Measurements from ENCODE around the gene UPP2.

Gene UPP2

DNA sequence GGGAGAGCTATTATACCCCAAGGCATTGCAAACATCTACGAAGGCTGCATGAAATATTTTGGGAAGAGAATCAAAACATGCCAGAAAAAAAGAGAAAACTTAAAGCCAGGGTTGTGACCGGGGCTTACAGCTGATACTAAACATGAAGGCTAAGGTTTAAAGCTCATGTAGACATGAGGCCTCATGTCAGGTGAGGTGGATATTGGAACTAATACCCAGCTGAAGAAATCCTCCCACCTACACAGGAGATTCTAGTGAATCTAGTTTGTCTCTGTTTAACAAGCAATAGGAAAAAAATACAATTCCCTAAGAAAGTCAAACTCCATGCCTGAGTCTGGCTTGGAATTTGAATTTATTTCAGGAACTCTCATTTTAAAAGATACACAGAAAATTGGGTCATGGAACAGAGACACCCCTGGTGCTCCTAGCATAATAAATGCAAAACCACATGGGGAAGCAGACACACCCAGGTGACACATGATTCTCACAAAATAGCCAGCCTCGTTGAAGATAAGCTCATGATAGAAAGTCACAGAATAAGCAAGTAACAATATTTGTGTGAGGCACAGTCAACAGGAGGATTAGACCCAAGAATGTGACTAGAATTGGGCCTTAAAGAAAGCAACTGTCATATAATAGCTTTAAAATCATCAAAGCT, 42.2 kb downstream of the UPP2 start:
- H4K5ac ChIP-seq (ENCODE audit: low read length) = no peak overlapping the region
- no peak overlapping the region for H2BK120ac ChIP-seq (ENCODE audit: low read depth, low read length)
- no peak overlapping the region for H3K9ac ChIP-seq (ENCODE audit: low read length)
- H3K79me1 ChIP-seq (ENCODE audit: low read length) = no peaks in the 10 kb centered on the region
- no peak overlapping the region for H2AK5ac ChIP-seq (ENCODE audit: low read length)
- H3K18ac ChIP-seq (ENCODE audit: low read length) = no peak overlapping the region
- H2BK5ac ChIP-seq (ENCODE audit: low read length) = no peak overlapping the region
- no peaks in the 10 kb centered on the region for H3K36me3 ChIP-seq (ENCODE audit: control insufficient read depth, insufficient read depth, low read length)
- H3K27me3 ChIP-seq (ENCODE audit: insufficient read depth, low read length, poor library complexity) = no peaks in the 10 kb centered on the region
- WGBS (ENCODE audit: extremely low coverage, insufficient coverage, low lambda C conversion rate) = no CpG with 5 or more reads among the region's 3 CpGs
- no peak overlapping the region for H3K4ac ChIP-seq (ENCODE audit: low read depth, low read length)
- no peak overlapping the region for H3K23ac ChIP-seq (ENCODE audit: low read length)
- no peak overlapping the region for H3K27ac ChIP-seq (ENCODE audit: low read depth, low read length)
- no peak overlapping the region for H2BK15ac ChIP-seq (replicated peaks; ENCODE audit: low read depth)
- no peaks in the 10 kb centered on the region for H3K79me2 ChIP-seq (ENCODE audit: control insufficient read depth, insufficient read depth, low read length)
- H3K56ac ChIP-seq (ENCODE audit: low read length) = no peak overlapping the region
- H4K8ac ChIP-seq (ENCODE audit: low read depth, low read length) = no peak overlapping the region
- H3K4me2 ChIP-seq (ENCODE audit: low read length) = no peak overlapping the region
- no peak overlapping the region for H3K4me3 ChIP-seq (ENCODE audit: low read length)
- DNase-seq = no peak
- H3K4me1 ChIP-seq (ENCODE audit: control insufficient read depth, low read depth, low read length) = no peaks in the 10 kb centered on the region

DNA sequence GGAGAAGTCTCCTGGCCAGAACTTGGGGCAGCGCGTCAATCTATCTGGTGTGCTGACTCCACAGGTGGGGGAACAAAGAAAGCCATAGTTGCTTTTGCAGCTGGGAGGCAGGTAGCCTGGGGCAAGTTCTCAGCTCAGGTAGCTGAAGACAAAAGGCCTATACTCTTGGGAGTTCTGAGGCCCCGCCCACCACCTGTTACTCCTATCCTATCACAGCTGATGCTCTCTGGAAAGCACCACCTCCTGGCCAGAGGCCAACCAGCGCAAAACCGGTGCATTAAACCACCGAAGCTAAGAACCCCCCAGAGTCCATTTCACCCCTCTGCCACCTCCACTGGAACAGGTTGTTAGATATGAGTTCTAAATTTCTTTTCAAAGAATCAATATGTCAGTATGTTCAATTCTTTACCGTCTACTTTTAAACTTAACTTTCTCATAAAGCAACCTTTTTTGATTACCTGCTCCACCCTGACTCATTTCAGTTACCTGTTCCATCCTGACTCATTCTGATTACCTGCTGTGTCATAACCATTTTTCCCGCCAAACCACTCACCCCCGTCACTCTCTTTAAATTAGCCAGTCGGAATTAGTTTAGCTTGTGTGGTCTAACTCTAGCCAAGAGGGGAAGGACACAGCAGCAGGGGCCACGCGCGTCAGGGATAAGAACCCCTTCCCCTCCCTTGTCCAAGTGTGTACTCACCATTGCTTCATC, 43.4 kb downstream of the UPP2 start:
- Histone ChIP-seq H2BK120ac (ENCODE audit: low read depth, low read length) (no peak overlapping the region), H2BK5ac (ENCODE audit: low read length) (no peak overlapping the region), H3K27me3 (ENCODE audit: insufficient read depth, low read length, poor library complexity) (no peaks in the 10 kb centered on the region), H2BK15ac (replicated peaks; ENCODE audit: low read depth) (no peak overlapping the region), H3K9ac (ENCODE audit: low read length) (no peak overlapping the region), H4K5ac (ENCODE audit: low read length) (no peak overlapping the region), H3K79me2 (ENCODE audit: control insufficient read depth, insufficient read depth, low read length) (no peaks in the 10 kb centered on the region), H3K23ac (ENCODE audit: low read length) (no peak overlapping the region), H3K4me3 (ENCODE audit: low read length) (no peak overlapping the region), H2AK5ac (ENCODE audit: low read length) (no peak overlapping the region), H3K36me3 (ENCODE audit: control insufficient read depth, insufficient read depth, low read length) (no peaks in the 10 kb centered on the region), H4K8ac (ENCODE audit: low read depth, low read length) (no peak overlapping the region), H3K79me1 (ENCODE audit: low read length) (no peaks in the 10 kb centered on the region), H3K18ac (ENCODE audit: low read length) (no peak overlapping the region), H3K4ac (ENCODE audit: low read depth, low read length) (no peak overlapping the region), H3K56ac (ENCODE audit: low read length) (no peak overlapping the region), H3K4me1 (ENCODE audit: control insufficient read depth, low read depth, low read length) (no peaks in the 10 kb centered on the region), H3K27ac (ENCODE audit: low read depth, low read length) (no peak overlapping the region), H3K4me2 (ENCODE audit: low read length) (no peak overlapping the region)
- no CpG with 5 or more reads among the region's 13 CpGs for WGBS (ENCODE audit: extremely low coverage, insufficient coverage, low lambda C conversion rate)
- peak; percentile 63 for DNase-seq

DNA sequence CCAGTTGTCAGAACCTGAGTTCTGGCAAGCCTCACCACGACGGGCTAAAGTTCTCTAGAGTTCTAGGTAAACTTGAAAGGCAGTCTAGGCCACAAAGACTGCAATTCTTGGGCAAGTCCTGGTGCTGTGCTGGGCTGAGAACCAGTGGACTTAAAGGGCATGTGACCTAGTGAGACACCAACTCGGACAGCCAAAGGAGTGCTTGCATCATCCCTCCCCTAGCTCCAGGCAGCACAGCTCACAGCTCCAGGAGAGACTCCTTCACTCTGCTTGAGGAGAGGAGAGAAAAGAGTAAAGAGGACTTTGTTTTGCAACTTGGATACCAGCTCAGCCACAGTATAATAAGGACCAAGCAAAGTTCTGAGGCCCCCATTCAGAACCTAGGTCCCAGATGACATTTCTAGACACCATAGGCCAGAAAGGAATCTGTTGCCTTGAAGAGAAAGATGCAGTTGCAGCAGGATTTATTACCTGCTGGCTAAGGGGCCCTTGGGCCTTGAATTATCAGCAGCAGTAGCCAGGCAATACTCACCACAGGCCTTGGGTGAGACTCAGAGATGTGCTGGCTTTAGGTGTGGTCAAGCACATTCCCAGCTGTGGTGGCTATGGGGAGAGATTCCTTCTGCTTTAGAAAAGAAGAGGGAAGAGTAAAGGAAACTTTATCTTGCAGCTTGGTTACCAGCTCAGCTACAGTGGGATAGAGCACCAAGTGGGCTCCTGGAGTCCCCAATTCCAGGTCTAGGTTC, 51.8 kb downstream of the UPP2 start:
- H3K79me2 ChIP-seq (ENCODE audit: control insufficient read depth, insufficient read depth, low read length) = no peaks in the 10 kb centered on the region
- H3K4me3 ChIP-seq (ENCODE audit: low read length) = no peak overlapping the region
- no peak overlapping the region for H2BK5ac ChIP-seq (ENCODE audit: low read length)
- no peak overlapping the region for H3K4me2 ChIP-seq (ENCODE audit: low read length)
- H3K4ac ChIP-seq (ENCODE audit: low read depth, low read length) = no peak overlapping the region
- no peaks in the 10 kb centered on the region for H3K27me3 ChIP-seq (ENCODE audit: insufficient read depth, low read length, poor library complexity)
- H3K9ac ChIP-seq (ENCODE audit: low read length) = no peak overlapping the region
- H3K23ac ChIP-seq (ENCODE audit: low read length) = no peak overlapping the region
- no peak overlapping the region for H2AK5ac ChIP-seq (ENCODE audit: low read length)
- H4K5ac ChIP-seq (ENCODE audit: low read length) = no peak overlapping the region
- no peak overlapping the region for H3K56ac ChIP-seq (ENCODE audit: low read length)
- DNase-seq = no peak
- H4K8ac ChIP-seq (ENCODE audit: low read depth, low read length) = no peak overlapping the region
- H3K4me1 ChIP-seq (ENCODE audit: control insufficient read depth, low read depth, low read length) = no peaks in the 10 kb centered on the region
- no peak overlapping the region for H2BK15ac ChIP-seq (replicated peaks; ENCODE audit: low read depth)
- no peak overlapping the region for H3K27ac ChIP-seq (ENCODE audit: low read depth, low read length)
- no peaks in the 10 kb centered on the region for H3K36me3 ChIP-seq (ENCODE audit: control insufficient read depth, insufficient read depth, low read length)
- H2BK120ac ChIP-seq (ENCODE audit: low read depth, low read length) = no peak overlapping the region
- WGBS (ENCODE audit: extremely low coverage, insufficient coverage, low lambda C conversion rate) = no CpG with 5 or more reads among the region's 3 CpGs
- H3K18ac ChIP-seq (ENCODE audit: low read length) = no peak overlapping the region
- H3K79me1 ChIP-seq (ENCODE audit: low read length) = no peaks in the 10 kb centered on the region

DNA sequence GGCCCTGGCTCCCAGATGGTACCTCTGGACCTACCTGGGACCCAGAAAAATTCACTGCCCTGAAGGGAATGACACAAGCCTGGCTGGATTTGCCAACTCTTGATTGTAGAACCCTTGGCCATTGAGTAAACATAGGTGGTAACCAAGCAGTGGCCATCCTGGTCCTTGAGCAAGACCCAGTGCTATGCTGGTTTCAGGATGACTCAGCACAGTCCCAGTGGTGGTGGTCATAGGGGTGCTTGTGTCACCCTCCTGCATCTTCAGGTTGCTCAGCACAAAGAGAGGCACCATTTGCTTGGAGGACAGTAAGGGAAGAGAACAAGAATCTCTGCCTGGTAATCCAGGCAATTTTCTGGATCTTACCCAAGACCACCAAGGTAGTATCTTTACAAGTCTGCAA, 52.9 kb downstream of the UPP2 start:
- H4K5ac ChIP-seq (ENCODE audit: low read length) = no peak overlapping the region

DNA sequence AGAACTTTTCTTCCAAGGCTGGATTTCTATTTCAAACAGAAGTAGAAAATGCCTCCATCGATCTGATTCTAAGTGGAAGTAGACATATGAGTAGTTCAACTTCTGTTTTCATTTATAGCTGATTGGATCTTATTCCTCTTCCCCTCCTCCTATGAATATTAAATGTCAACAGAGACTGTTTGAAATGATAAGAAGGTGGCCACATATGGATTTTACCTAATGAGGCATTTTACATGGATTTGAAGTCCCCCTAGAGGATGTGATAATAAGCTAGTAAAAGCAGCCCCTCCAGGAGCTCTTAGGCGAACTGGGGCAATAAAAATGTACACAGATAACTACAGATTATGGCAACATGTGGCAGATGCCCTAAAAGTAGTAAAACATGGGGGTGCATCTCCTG, 71.0 kb downstream of the UPP2 start:
- Histone ChIP-seq H3K9ac (ENCODE audit: low read length) (no peak overlapping the region), H3K4me3 (ENCODE audit: low read length) (no peak overlapping the region), H3K18ac (ENCODE audit: low read length) (no peak overlapping the region), H3K4me1 (ENCODE audit: control insufficient read depth, low read depth, low read length) (no peaks in the 10 kb centered on the region), H3K56ac (ENCODE audit: low read length) (no peak overlapping the region), H2AK5ac (ENCODE audit: low read length) (no peak overlapping the region), H3K79me2 (ENCODE audit: control insufficient read depth, insufficient read depth, low read length) (no peaks in the 10 kb centered on the region), H4K8ac (ENCODE audit: low read depth, low read length) (no peak overlapping the region), H2BK120ac (ENCODE audit: low read depth, low read length) (no peak overlapping the region), H2BK5ac (ENCODE audit: low read length) (no peak overlapping the region), H3K27me3 (ENCODE audit: insufficient read depth, low read length, poor library complexity) (no peaks in the 10 kb centered on the region), H3K23ac (ENCODE audit: low read length) (no peak overlapping the region), H4K5ac (ENCODE audit: low read length) (no peak overlapping the region), H3K79me1 (ENCODE audit: low read length) (no peaks in the 10 kb centered on the region), H2BK15ac (replicated peaks; ENCODE audit: low read depth) (no peak overlapping the region), H3K4me2 (ENCODE audit: low read length) (no peak overlapping the region), H3K27ac (ENCODE audit: low read depth, low read length) (no peak overlapping the region), H3K36me3 (ENCODE audit: control insufficient read depth, insufficient read depth, low read length) (no peaks in the 10 kb centered on the region), H3K4ac (ENCODE audit: low read depth, low read length) (no peak overlapping the region)
- no peak for DNase-seq
- no CpG with 5 or more reads among the region's 2 CpGs for WGBS (ENCODE audit: extremely low coverage, insufficient coverage, low lambda C conversion rate)

More for the DNA sequence above, 52.9 kb downstream of the UPP2 start:
- H3K4me3 ChIP-seq (ENCODE audit: low read length) = no peak overlapping the region
- no peak overlapping the region for H2BK15ac ChIP-seq (replicated peaks; ENCODE audit: low read depth)
- no peak overlapping the region for H3K56ac ChIP-seq (ENCODE audit: low read length)
- H2BK120ac ChIP-seq (ENCODE audit: low read depth, low read length) = no peak overlapping the region
- H3K79me1 ChIP-seq (ENCODE audit: low read length) = no peaks in the 10 kb centered on the region
- no peak overlapping the region for H3K18ac ChIP-seq (ENCODE audit: low read length)
- H4K8ac ChIP-seq (ENCODE audit: low read depth, low read length) = no peak overlapping the region
- H3K9ac ChIP-seq (ENCODE audit: low read length) = no peak overlapping the region
- no peak overlapping the region for H3K4ac ChIP-seq (ENCODE audit: low read depth, low read length)
- no peak overlapping the region for H3K23ac ChIP-seq (ENCODE audit: low read length)
- no peaks in the 10 kb centered on the region for H3K27me3 ChIP-seq (ENCODE audit: insufficient read depth, low read length, poor library complexity)
- DNase-seq = no peak
- H3K79me2 ChIP-seq (ENCODE audit: control insufficient read depth, insufficient read depth, low read length) = no peaks in the 10 kb centered on the region
- H3K36me3 ChIP-seq (ENCODE audit: control insufficient read depth, insufficient read depth, low read length) = no peaks in the 10 kb centered on the region
- no peak overlapping the region for H3K27ac ChIP-seq (ENCODE audit: low read depth, low read length)
- H3K4me1 ChIP-seq (ENCODE audit: control insufficient read depth, low read depth, low read length) = no peaks in the 10 kb centered on the region
- no peak overlapping the region for H2AK5ac ChIP-seq (ENCODE audit: low read length)
- no peak overlapping the region for H2BK5ac ChIP-seq (ENCODE audit: low read length)
- no peak overlapping the region for H3K4me2 ChIP-seq (ENCODE audit: low read length)

All from mesendoderm (in vitro differentiated cells).